Measurements from ENCODE around the gene GNG8. TPM values are rescaled to one million over a fixed set of nuclear protein-coding genes. Genes with fewer than 3 reads are reported as not detected.

GNG8 gene
- total and polyA plus RNA-seq, 10 of the 15 experiments (the other 5 are each of a cell fraction or from before 2014, with no cell fraction given), result 1.2 to 6.6 (median 2.7) TPM; not detected in 6

GRCh38 chr19:46600384-46601317 is 35.4 kb downstream of the GNG8 start:
- peaks cover 7% of the 10 kb centered on the region; the same call in 2 of the 3 replicates for H3K9me3 ChIP-seq (replicated peaks; ENCODE audit: control insufficient read depth, insufficient read depth, low read length)
- DNase-seq (ENCODE audit: low read depth, low spot score) (peak; percentile 85), FAIRE-seq (peak; percentile 95), ATAC-seq (peak; percentile 81)
- H3K4me2 ChIP-seq (ENCODE audit: control insufficient read depth, insufficient read depth), result peak overlapping the region; percentile 73
- BruUV-seq (replicated peaks), result TSS peak; percentile 90
- H3K79me2 ChIP-seq (ENCODE audit: control insufficient read depth, insufficient read depth, low read length), result peaks cover 44% of the 10 kb centered on the region
- POLR2A ChIA-PET, result interaction anchor here (1.0 to 7.3 kb wide), 7 partner anchors 12 to 883 kb away, joined by 3 to 72 read pairs (median 5); partner anchors contain the start of genes CCDC61, DACT3 and PTGIR
- CTCF ChIA-PET, result interaction anchor here (0.8 to 5.6 kb wide), 7 partner anchors 14 to 584 kb away, joined by 3 to 73 read pairs (median 13); partner anchors contain the start of gene DACT3
- H3K4me3 ChIP-seq, result peak overlapping the region; percentile 72
- H3K27ac ChIP-seq (ENCODE audit: control insufficient read depth, insufficient read depth), result peak overlapping the region; percentile 98
- H3K4me1 ChIP-seq (ENCODE audit: control insufficient read depth, insufficient read depth, low read length), result peaks cover 12% of the 10 kb centered on the region
- RAD21 ChIA-PET (ENCODE audit: unreplicated experiment), result interaction anchor here (0.9 to 4.7 kb wide), 8 partner anchors 12 to 144 kb away, joined by 3 to 48 read pairs (median 6); partner anchors contain the start of genes DACT3 and PRKD2
- peak overlapping the region; percentile 99 for H3K9ac ChIP-seq (ENCODE audit: control insufficient read depth, insufficient read depth, low read length)
- intact Hi-C loops (cut with micrococcal nuclease; ENCODE audit: unreplicated experiment), result no loop called here
- SMC1A ChIA-PET (ENCODE audit: uncharacterized antibody, unreplicated experiment), result interaction anchor here (0.7 to 4.7 kb wide), 6 partner anchors 15 to 61 kb away, joined by 3 to 83 read pairs (median 4); partner anchors contain the start of genes DACT3 and PTGIR
- in situ Hi-C loops (cut with MboI), result no loop called here
- under 1% methylated on average over 67 of the region's 93 CpGs for WGBS (ENCODE audit: insufficient coverage, insufficient replicate concordance, low lambda C conversion rate, missing lambda C conversion rate)
- peaks cover 2 to 4% of the 10 kb centered on the region in 2 experiments; a peak in 3 of 4 replicates for H3K36me3 ChIP-seq (ENCODE audit: control insufficient read depth in 2 of 2, insufficient read depth in 2 of 2, low read length in 1 of 2)
- H3K27me3 ChIP-seq (replicated peaks in 1 of 2; ENCODE audit: control insufficient read depth in 2 of 2, insufficient read depth in 2 of 2, low read length in 1 of 2), result no peaks in the 10 kb centered on the region
- H2AFZ ChIP-seq (ENCODE audit: control insufficient read depth, low read depth, low read length), result peak overlapping the region; percentile 97
- H4K20me1 ChIP-seq (ENCODE audit: control insufficient read depth, insufficient read depth), result peaks cover 8% of the 10 kb centered on the region
- TF ChIP-seq RUNX3 (IDR thresholded peaks at IDR 0.05; ENCODE audit: low read length) (peak; percentile 74; the same call in 1 of the 2 replicates), ZNF622 (IDR thresholded peaks at IDR 0.05) (no peak), ZNF207 (IDR thresholded peaks at IDR 0.05; ENCODE audit: borderline replicate concordance) (peak; percentile 100), NRF1 (conservative IDR thresholded peaks at IDR 0.05; ENCODE audit: low read depth, low read length) (no peak), CUX1 (IDR thresholded peaks at IDR 0.05; ENCODE audit: insufficient replicate concordance, low read depth, low read length) (no peak), EED (IDR thresholded peaks at IDR 0.05; ENCODE audit: low read depth) (no peak), STAT3 (IDR thresholded peaks at IDR 0.05; ENCODE audit: low read depth, low read length) (no peak), EGR1 (IDR thresholded peaks at IDR 0.05; ENCODE audit: borderline replicate concordance in 1 of 2, low read depth in 2 of 2, low read length in 2 of 2) (0 out of 3 replicates have a peak, but pooled peaks of 1 of the 2 experiments have one; percentile 20), CREM (IDR thresholded peaks at IDR 0.05; ENCODE audit: low read depth) (peak; percentile 95), DPF2 (IDR thresholded peaks at IDR 0.05) (peak; percentile 71; the same call in 1 of the 2 replicates), CHD2 (IDR thresholded peaks at IDR 0.05; ENCODE audit: borderline replicate concordance, low read depth, low read length) (peak; percentile 98), MTA3 (IDR thresholded peaks at IDR 0.05; ENCODE audit: borderline replicate concordance, low read length) (no peak), ZNF24 (IDR thresholded peaks at IDR 0.05) (peak; percentile 90), TCF7 (IDR thresholded peaks at IDR 0.05; ENCODE audit: borderline replicate concordance) (no peak), GABPA (IDR thresholded peaks at IDR 0.05; ENCODE audit: low read depth) (no peak), NFYA (IDR thresholded peaks at IDR 0.05; ENCODE audit: borderline replicate concordance, low read depth, low read length) (no peak; the same call in 1 of the 2 replicates), POU2F2 (IDR thresholded peaks at IDR 0.05; ENCODE audit: borderline replicate concordance, low read depth, low read length) (peak; percentile 74; the same call in 2 of the 3 replicates), FOXM1 (IDR thresholded peaks at IDR 0.05; ENCODE audit: low read depth, low read length) (no peak), SP1 (IDR thresholded peaks at IDR 0.05; ENCODE audit: low read depth, low read length) (peak; percentile 96)
